Tibial nerve (tissue), 4 donors: ENCODE data around the gene CYGB. TPM values are rescaled to one million over a fixed set of nuclear protein-coding genes. Genes with fewer than 3 reads are reported as not detected.

Experiments
- DNase-seq, 2 donors: peaks; one replicate each; pipeline ENCODE4 v3.0.0-alpha.2; 2019; ENCODE audit warnings: low spot score in 2 of 2
- H3K27ac ChIP-seq, 4 donors: fragments of 200-600 bp; sonication (generic) in 3 of 4; one replicate each; pipeline ENCODE4 v1.5.1; 2017 to 2019; ENCODE audit warnings: mild to moderate bottlenecking in 1 of 4
- H3K27me3 ChIP-seq, 2 donors: fragments of 200-600 bp; sonication (generic) in 1 of 2; one replicate each; pipeline versions ENCODE4 v1.5.1 to v1.6.0; 2017 to 2019
- H3K36me3 ChIP-seq, 3 donors: fragments of 200-600 bp; sonication (generic); one replicate each; pipeline ENCODE4 v1.5.1; 2018 to 2019
- H3K4me1 ChIP-seq, 4 donors: fragments of 200-600 bp; sonication (generic) in 3 of 4; one replicate each; pipeline ENCODE4 v1.5.1; 2017 to 2019
- H3K4me3 ChIP-seq, 4 donors: fragments of 200-600 bp; sonication (generic) in 3 of 4; one replicate each; pipeline ENCODE4 v1.5.1; 2017 to 2019; ENCODE audit warnings: mild to moderate bottlenecking in 1 of 4, moderate library complexity in 1 of 4
- H3K9me3 ChIP-seq, 4 donors: fragments of 200-600 bp; sonication (generic) in 3 of 4; one replicate each; pipeline ENCODE4 v1.5.1; 2017 to 2019
- CTCF ChIP-seq, 5 experiments: fragments of 200-600 bp in 3 of 5; fragments of 450-650 bp in 2 of 5; sonication (generic) in 3 of 5; IDR thresholded peaks; one replicate each; pipeline ENCODE4 v1.5.1; 2016 to 2019; ENCODE audit warnings: antibody characterized with exemption in 5 of 5, mild to moderate bottlenecking in 3 of 5, moderate library complexity in 2 of 5
- EP300 ChIP-seq, 2 donors: sonication (generic); formaldehyde crosslinking; IDR thresholded peaks; one replicate each; pipeline ENCODE4 v1.6.1; 2017; ENCODE audit warnings: antibody characterized with exemption in 2 of 2, mild to moderate bottlenecking in 1 of 2
- POLR2A ChIP-seq, 2 donors: fragments of 450-650 bp; IDR thresholded peaks; one replicate each; pipeline ENCODE4 v1.6.1; 2017; ENCODE audit warnings: antibody characterized with exemption in 2 of 2, mild to moderate bottlenecking in 2 of 2, moderate library complexity in 2 of 2
- WGBS, 2 donors: methylation state at CpG; one replicate each; pipeline ENCODE4 v1.1.5; 2018; 5-methylcytosine and 5-hydroxymethylcytosine counted together
- total RNA-seq, 4 donors: library from RNA; depleted of rRNA; stranded (reverse); fragments of >200 nt; gene quantifications; one replicate each; pipeline ENCODE4 v1.1.0, GENCODE V29; 2016

CYGB gene
- total RNA-seq, 4 donors from 2014 or later = 40.2 to 59.2 (median 48.8) TPM

- Histone ChIP-seq H3K27ac (peak overlapping the region in 3 of 4 donors; percentile 92 to 99 (median 93)), H3K4me1 (peaks cover 0 to 79% (median 49%) of the 10 kb centered on the region in 4 donors), H3K9me3 (no peaks in the 10 kb centered on the region), H3K36me3 (no peaks in the 10 kb centered on the region), H3K27me3 (no peaks in the 10 kb centered on the region), H3K4me3 (no peak overlapping the region)
- no peak for TF ChIP-seq EP300 (IDR thresholded peaks at IDR 0.05)
- no peak for TF ChIP-seq POLR2A (IDR thresholded peaks at IDR 0.05)
- TF ChIP-seq CTCF (IDR thresholded peaks at IDR 0.05) = no peak
- 64 to 80% methylated on average over 8 of the region's 8 CpGs for WGBS, 2 donors
- no peak for DNase-seq
Observed at GRCh38 chr17:76532072-76532651, 5.3 kb downstream of the CYGB start.

- no peak for DNase-seq
- no peaks in the 10 kb centered on the region for H3K27me3 ChIP-seq
- 76 to 79% methylated on average over 13 to 18 of the region's 18 CpGs for WGBS, 2 donors
- no peak for TF ChIP-seq EP300 (IDR thresholded peaks at IDR 0.05)
- TF ChIP-seq POLR2A (IDR thresholded peaks at IDR 0.05) = no peak
- TF ChIP-seq CTCF (IDR thresholded peaks at IDR 0.05) = no peak
- H3K4me1 ChIP-seq = peaks cover 0 to 76% (median 50%) of the 10 kb centered on the region in 4 donors
- no peak overlapping the region for H3K4me3 ChIP-seq
- H3K9me3 ChIP-seq = no peaks in the 10 kb centered on the region
- peak overlapping the region; percentile 81 to 99 (median 92) for H3K27ac ChIP-seq
- H3K36me3 ChIP-seq = no peaks in the 10 kb centered on the region
Observed at GRCh38 chr17:76531486-76532038, 5.9 kb downstream of the CYGB start.

- no peaks in the 10 kb centered on the region for H3K27me3 ChIP-seq
- no peak overlapping the region for H3K4me3 ChIP-seq
- H3K27ac ChIP-seq = peak overlapping the region; percentile 81 to 99 (median 92)
- no peaks in the 10 kb centered on the region for H3K9me3 ChIP-seq
- DNase-seq = no peak
- H3K4me1 ChIP-seq = peaks cover 0 to 71% (median 50%) of the 10 kb centered on the region in 4 donors
- H3K36me3 ChIP-seq = no peaks in the 10 kb centered on the region
- 73 to 79% methylated on average over 22 to 23 of the region's 32 CpGs for WGBS, 2 donors
- TF ChIP-seq POLR2A (IDR thresholded peaks at IDR 0.05) = no peak
- no peak for TF ChIP-seq CTCF (IDR thresholded peaks at IDR 0.05)
- no peak for TF ChIP-seq EP300 (IDR thresholded peaks at IDR 0.05)
Observed at GRCh38 chr17:76530811-76531485, 6.6 kb downstream of the CYGB start.

- WGBS, 2 donors = 13 to 20% methylated on average over 20 to 22 of the region's 23 CpGs
- H3K27ac ChIP-seq = peak overlapping the region; percentile 81 to 99 (median 92)
- peaks cover 0 to 68% (median 52%) of the 10 kb centered on the region in 4 donors for H3K4me1 ChIP-seq
- no peaks in the 10 kb centered on the region for H3K36me3 ChIP-seq
- H3K27me3 ChIP-seq = no peaks in the 10 kb centered on the region
- TF ChIP-seq CTCF (IDR thresholded peaks at IDR 0.05) = peak in 1 of 5 experiments; percentile 7
- peak in 1 of 2 donors; percentile 63 for TF ChIP-seq EP300 (IDR thresholded peaks at IDR 0.05)
- TF ChIP-seq POLR2A (IDR thresholded peaks at IDR 0.05) = no peak
- no peaks in the 10 kb centered on the region for H3K9me3 ChIP-seq
- DNase-seq = peak in 1 of 2 donors; percentile 73
- peak overlapping the region in 2 of 4 donors; percentile 3 to 11 for H3K4me3 ChIP-seq
Observed at GRCh38 chr17:76530095-76530723, 7.3 kb downstream of the CYGB start.
